HL-60/S4 treated with retinoic acid at 250 ng/mL for 4 days and 3 days (cell line): ENCODE results near the gene RGS9BP.

Experiments
- in situ Hi-C: fragments of 300-500 bp; cut with MboI; formaldehyde crosslinking; loops from 2 replicates; pipeline ENCODE4 v1.7.0; 2022; ENCODE audit warnings: low sequenced_read_pairs

The RGS9BP gene

DNA sequence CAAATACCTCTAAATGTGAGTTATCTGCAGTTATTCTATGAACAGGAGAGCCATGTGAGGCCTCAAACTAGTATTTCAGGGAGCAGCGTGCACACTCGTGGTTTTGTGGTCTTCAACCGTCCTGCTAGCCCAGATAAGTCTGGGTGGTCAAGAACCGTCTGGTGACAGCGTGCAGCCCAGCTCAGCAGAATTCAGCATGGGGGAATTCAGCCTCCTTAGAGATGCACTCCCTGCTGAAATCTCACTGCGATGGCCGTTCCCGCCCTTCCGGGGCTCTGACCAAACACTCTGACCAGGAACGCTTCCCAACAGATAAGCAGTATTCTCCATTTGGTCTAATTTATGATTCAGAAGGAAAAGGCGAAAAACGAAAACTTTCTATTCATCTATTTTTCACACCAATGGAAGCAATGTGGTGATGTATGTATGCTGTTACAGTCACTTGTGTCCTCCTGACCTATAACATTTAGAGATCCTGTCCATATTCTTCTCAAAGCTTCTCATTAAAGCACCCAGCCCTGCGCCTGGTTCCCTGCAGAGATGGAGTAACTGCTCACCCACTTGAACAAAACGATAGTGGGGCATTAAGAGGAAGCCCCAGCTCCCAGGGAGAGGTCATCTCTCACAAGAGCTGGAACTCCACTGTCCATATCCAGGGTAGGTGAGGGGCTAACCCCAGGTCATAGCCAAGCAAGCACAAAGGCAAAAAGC, 3.6 kb upstream of the RGS9BP start:
- in situ Hi-C loops = no loop called here

DNA sequence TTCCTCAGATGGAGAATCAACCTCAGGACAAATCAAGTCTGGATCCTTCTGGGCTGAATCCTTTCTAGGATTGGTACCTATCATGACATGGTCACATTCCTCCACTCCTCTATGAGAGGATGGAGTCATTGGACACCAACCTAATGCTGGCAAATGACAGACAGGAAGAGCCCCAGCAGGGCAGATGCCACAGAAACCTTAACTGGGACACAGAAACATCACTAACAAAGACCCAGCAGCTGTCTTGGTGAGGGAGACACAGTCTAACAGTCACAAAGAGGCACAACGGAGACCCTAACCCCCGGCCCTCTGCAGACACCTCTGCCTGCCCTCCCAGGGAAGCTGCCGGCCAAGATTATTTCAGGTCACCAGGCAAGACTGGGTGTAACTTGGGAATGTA, 2.8 kb upstream of the RGS9BP start:
- in situ Hi-C loops = no loop called here

DNA sequence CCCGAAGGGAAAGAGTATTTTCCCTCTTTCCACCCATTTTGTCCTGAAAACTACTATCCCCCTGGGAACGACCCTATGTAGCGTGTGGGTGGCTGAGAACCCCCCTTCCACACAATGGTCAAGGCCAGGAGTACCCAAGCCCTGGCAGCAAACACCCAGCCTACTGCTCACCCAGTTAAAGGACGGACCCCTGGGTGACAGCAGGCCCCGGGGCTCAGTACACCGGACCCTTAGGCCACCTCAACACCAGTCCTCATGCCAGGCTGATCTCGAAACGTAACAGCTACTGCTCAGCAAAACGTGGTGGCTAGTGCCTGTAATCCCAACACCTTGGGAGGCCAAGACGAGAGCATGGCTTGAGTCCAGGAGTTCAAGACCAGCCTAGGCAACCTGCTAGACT, 2.1 kb upstream of the RGS9BP start:
- in situ Hi-C loops = no loop called here

DNA sequence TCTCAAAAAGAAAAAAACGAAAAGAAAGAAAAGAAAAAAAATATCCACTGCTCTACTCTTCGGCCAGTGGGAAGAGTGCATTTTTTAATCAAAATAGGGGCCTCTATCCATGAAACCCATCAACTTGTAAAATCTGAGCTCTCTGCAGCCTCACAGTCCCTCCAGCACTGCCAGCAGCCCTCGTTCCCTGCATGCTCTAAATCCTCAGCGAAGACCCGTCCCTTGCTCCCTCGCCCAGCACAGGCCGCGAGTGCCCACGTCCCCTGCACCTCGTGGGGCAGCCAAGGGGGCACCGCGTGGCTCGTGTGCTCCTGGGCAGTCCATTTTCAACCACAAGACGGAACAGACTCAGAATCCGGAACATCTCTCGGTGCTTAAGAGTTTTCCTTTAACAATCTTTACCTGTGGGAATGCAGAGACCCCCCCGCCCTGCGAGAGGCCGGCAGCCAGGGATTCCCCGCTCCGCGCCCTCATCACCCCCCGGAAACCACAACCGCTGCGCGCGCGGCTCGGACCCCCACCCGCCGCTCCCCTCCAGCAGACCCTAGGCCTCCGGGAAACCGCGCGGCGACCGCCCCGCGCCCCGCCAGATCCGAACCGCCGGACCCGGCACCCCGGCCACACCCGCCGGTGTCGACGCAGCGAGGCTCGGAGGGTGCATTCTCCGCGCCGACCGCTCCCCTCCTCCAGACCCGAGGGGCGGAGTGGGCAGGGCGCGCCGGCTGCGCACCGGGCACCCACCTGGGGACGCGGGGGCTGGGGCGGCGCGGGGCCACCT, 1.3 kb upstream of the RGS9BP start:
- in situ Hi-C loops = no loop called here

DNA sequence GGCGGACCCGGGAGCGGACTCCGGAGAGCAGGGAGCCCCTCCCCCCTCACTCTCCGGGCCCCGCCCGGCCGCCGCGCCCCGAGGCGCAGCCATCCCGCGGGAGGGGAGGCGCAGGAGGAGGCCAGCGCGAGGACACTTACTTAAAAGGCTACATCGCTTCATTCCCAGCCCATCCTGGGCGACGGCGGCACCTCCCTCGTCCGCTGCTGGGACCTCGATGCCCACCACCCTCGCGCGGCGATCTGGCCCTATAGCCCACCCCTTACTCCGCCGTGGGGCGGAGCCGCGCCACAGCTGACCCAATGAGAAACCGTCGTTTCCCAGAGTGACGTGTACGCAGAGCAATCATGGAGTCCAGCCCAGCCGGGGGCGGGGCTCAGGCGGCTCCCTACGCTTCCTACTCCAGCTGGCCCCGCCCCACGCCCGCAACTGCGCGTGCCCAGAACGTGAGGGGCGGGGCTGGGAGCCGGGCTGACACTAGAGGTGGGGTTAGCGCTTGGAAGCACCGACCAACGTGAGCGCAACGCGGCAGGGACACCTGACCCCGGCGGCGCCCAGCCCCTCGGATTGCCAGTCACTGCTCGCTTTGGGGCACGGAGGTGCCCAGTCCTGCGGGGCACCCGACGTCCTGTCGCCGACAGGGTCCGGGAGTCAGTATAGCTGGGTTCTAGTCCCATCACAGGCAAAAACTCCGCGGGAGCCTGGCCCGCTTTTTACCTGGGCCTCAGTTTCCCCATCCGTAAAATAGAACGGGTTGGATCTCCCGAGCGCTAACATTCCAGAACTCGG, 523 bp upstream of the RGS9BP start, which contains the start of gene ANKRD27:
Gene ANKRD27 (minus strand): TSS at position 250 of the 789 bp plus-strand sequence. CDS start 16,165 bp downstream, outside the sequence.
- in situ Hi-C loops = loop anchor here (25.0 kb wide), 1 partner anchor 437 kb away; no protein-coding TSS in a partner anchor

DNA sequence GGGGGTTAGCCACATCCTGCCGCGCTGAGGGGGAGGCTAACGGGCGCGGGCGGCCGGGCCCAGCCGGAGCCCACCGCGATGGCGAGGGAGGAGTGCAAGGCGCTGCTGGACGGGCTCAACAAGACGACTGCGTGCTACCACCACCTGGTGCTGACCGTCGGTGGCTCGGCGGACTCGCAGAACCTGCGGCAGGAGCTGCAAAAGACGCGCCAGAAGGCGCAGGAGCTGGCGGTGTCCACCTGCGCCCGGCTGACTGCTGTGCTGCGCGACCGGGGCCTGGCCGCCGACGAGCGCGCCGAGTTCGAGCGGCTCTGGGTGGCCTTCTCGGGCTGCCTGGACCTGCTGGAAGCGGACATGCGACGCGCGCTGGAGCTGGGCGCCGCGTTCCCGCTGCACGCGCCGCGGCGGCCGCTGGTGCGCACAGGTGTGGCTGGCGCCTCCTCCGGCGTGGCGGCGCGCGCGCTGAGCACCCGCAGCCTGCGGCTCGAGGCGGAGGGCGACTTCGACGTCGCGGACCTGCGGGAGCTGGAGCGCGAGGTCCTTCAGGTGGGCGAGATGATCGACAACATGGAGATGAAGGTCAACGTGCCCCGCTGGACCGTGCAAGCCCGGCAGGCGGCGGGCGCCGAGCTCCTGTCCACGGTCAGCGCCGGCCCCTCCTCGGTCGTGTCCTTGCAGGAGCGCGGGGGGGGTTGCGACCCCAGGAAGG, 692 bp downstream of the RGS9BP start:
- in situ Hi-C loops = loop anchor here (25.0 kb wide), 1 partner anchor 436 kb away; no protein-coding TSS in a partner anchor

DNA sequence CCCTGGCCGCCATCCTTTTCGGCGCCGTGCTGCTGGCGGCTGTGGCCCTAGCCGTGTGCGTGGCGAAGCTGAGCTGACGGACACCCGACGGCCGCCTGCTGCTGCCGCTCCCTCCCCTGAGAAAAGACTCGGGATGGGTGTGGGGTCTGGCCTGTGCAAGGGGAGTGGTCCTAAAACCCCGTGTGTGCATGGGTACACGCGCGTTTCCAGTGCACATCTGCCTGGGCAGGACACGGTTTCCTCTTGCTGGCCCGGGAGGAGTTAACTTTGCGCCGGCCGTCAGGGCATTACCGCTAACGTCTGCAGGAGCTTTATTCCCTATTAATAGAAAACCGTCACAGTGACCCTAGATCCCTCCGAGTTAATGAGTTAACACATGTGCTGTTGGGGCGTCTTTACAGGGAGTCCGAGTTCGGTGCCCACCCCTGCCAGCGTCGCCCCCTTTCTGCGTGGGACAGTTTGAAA, 1.3 kb downstream of the RGS9BP start:
- in situ Hi-C loops = loop anchor here (25.0 kb wide), 1 partner anchor 435 kb away; no protein-coding TSS in a partner anchor

DNA sequence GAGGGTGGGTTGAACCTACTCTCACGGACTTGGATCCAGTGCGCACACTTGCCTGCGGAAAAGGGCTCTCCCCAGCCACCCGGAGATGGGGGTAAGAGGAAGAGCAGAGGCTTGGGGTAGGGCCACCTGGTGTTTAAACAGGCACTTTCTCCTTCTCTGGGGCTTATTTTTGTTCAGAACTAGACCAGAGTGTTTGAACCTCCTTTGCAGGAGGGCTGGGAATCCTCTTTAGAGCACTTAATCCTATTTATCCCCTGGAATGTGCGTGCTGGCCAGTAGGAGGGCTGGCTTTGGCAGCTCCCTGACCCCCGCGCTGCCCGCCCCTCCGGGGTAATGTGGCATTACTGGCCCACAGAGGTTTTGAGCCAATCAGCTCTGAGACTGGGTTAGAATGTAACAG, 2.0 kb downstream of the RGS9BP start:
- in situ Hi-C loops = loop anchor here (25.0 kb wide), 1 partner anchor 435 kb away; no protein-coding TSS in a partner anchor

DNA sequence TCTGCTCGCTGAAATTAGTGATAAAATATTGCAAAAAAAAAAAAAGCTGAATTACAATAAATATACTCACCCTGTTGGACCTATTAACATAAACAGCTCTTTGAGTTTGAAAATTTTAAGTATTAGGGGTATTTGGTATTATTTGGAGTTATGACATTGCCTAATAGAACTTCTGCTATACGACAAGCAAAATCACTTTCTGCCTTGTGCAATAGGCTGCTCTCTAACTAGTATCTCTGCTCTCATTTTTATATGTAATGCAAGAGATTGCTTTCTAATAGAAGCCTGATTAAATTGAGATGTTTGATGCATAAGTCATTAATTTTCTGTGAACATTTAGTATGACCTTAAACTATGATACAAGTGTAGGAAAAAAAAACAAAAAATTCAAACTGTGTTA, 5.3 kb downstream of the RGS9BP start:
- in situ Hi-C loops = loop anchor here (25.0 kb wide), 1 partner anchor 431 kb away; no protein-coding TSS in a partner anchor

DNA sequence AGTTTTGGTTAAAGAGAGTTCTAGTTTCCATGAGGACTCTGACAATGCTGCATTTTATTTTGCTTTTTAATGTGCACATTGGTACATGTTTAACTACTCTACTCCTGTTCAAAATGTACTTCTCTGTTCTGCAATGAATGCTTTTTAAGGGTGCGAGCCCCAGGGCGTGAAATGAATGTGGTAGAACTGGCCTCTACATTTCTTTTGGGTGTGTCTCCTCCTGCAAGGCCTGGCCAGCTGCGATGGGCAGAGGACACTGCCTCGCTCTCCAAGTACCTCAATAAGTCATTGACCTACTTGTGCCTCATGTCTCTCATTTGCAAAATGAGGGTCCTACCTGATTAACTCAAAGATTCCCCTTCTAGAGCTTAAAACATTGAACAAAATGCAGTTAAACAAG, 6.7 kb downstream of the RGS9BP start:
- in situ Hi-C loops = loop anchor here (25.0 kb wide), 1 partner anchor 430 kb away; no protein-coding TSS in a partner anchor

DNA sequence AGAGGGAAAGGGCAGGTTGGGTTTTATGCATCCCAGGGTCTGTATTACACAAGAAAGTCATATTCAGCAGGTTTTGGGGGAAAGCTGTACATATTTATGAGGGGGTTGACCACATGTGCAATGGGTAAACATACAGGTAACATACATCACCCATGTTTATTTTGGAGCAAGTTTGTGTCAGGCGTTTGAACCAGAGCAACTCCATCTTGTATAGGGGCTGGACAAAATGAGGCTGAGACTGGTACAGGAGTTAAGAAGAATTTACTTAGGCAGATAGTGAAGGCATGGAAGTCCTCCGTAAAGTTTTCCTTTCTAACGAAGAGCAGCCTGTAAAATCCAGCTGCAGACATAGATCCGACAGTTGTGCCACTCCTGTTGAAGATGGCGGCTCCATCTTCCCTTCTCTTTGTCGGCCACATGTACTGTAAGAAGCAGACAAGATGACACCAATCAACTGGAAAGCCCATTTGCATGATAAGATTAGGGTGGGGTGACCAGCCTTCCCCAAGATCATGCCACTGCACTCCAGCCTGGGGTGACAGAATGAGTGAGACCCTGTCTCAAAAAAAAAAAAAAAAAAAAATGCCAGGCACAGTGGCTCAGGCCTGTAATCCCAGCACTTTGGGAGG, 11.3 kb downstream of the RGS9BP start:
- in situ Hi-C loops = loop anchor here (25.0 kb wide), 1 partner anchor 425 kb away; no protein-coding TSS in a partner anchor

DNA sequence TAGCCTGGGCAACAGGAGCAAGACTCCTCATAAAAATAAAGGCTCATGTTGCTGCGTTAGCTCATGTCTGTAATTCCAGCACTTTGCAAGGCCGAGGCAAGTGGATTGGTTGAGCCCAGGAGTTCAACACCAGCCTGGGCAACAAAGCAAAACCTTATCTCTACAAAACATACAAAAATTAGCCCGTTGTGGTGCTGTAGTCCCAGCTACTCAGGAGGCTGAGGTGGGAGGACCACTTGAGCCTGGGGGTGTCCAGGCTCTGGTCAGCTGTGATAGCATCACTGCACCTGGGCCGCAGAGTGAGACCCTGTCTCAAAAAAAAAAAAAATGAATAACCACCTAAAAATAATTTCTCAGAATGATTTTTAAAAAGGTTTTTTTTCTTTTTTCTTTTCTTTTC, 12.0 kb downstream of the RGS9BP start:
- in situ Hi-C loops = loop anchor here (25.0 kb wide), 1 partner anchor 425 kb away; no protein-coding TSS in a partner anchor

DNA sequence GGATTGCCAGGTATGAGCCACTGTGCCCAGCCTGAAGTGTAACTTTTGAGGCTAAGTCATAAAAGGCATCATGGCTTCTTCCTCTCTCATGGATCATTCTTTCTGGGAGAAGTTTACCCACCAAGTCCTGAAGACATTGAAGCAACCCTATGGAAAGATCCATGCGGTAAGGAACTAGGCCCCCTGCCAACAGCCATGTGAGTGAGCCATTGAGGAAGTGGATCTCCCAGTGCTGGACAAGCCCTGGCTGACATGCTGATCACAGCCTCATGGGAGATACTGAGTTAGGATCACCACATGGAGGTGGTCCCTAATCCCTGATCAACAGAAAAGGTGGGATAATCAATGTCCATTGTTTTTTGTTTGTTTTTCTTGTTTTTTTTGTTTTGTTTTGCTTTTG, 12.7 kb downstream of the RGS9BP start:
- in situ Hi-C loops = loop anchor here (25.0 kb wide), 1 partner anchor 424 kb away; no protein-coding TSS in a partner anchor

DNA sequence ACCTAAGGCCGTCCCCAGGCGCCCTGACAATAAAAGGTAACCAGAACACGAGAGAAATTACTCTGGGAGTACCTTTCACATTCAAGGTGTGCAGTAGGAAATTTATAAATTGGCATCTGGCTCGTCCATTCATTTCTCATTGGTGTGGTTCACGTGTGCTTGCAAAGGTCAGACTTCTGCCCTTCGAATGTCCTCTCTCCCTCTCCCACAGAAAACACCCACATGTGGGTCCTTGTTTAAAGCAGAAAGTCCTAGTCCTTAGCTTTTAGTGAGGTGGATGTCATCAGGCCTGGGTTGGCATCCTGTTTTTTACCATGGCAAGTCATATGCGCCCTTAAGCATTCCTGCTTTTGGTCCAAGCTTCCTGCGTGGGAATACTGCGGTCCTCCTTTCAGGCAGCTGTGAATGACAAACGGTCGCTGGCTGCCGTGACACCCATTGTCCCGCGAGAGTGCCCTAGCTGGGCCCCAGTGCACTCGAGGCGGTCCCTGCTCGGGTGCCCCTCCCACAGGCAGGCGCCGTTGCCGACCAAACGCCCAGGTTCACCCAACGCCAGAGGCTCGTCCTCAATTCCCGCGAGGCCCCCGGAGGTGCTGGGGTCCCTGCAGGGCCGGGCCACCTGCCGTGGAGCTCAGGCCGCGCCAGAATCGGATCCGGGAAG, 15.8 kb downstream of the RGS9BP start, which contains the start of gene NUDT19:
Gene NUDT19 (plus strand): TSS at position 531 of the 661 bp plus-strand sequence. CDS start 140 bp downstream, outside the sequence.
- in situ Hi-C loops = loop anchor here (25.0 kb wide), 1 partner anchor 421 kb away; no protein-coding TSS in a partner anchor

DNA sequence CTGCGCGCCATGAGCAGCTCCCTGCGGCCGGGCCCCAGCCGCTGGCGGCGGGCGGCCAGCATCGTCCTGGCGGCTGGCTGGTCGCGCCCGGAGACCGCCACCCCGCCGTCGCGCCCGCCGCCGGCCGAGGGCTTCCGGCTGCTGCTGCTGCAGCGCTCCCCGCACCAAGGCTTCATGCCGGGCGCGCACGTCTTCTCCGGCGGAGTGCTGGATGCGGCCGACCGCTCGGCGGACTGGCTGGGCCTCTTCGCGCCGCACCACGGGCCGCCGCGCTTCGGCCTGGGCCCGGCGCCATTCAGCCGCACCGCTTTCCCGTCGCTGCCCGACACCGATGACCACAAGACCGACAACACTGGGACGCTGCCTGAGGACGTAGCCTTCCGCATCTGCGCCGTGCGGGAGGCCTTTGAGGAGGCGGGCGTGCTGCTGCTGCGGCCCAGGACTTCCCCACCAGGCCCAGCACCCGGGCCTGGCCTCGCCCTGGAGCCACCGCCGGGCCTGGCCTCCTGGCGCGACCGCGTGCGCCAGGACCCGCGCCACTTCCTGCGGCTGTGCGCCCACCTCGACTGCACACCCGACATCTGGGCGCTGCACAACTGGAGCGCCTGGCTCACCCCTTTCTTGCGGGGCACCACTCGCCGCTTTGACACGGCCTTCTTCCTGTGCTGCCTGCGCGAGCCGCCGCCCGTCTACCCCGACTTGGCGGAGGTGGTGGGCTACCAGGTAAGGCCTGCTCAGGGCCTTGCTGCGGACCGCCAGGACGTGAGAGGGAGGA, 16.5 kb downstream of the RGS9BP start:
- in situ Hi-C loops = loop anchor here (25.0 kb wide), 1 partner anchor 420 kb away; no protein-coding TSS in a partner anchor

DNA sequence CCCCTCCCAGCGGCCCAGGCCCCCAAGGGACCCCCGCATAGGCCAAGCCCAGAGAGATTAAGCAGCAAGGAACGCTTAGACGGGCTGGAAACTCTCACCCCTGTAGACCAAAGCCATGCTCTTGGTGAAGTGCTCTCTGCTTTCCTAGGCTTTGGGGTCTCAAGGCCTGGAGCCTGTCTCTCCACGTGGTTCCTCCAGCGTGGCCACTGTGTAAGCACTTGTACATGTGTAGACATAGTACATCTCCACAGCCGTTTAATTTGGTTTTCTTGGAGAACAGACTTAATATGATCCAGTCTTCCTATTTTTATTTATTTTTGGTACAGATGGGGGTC, 17.0 kb downstream of the RGS9BP start:
- in situ Hi-C loops = loop anchor here (25.0 kb wide), 1 partner anchor 420 kb away; no protein-coding TSS in a partner anchor

DNA sequence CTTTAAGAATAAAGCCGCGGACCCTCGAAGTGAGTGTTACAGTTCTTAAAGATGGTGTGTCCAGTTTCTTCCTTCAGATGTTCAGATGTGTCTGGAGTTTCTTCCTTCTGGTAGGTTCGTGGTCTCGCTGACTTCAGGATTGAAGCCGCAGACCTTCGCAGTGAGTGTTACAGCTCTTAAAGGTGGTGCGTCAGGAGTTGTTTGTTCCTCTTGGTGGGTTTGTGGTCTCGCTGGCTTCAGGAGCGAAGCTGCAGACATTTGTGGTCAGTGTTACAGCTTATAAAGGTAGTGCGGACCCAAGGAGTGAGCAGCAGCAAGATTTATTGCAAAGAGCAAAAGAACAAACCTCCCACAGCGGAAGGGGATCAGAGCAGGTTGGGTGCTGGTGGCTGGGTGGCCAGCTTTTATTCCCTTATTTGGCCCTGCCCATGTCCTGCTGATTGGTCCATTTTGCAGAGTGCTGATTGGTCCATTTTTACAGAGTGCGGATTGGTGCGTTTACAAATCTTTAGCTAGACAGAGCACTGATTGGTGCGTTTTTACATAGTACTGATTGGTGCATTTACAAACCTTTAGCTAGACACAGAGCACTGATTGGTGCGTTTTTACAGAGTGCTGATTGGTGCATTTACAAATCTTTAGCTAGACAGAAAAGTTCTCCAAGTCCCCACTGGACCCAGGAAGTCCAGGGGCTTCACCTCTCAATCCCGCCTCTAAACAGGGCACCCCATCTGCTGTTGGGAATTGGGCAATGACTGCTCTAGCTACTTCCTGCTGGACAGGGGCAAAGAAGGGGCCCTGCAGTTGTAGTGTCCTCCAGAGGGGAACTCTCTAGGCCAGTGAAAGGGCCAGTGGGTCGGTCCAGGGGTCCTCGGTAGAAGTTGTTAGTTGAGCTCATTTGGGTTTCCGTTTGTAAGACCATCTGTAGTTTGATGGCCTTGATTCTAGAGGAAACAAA, 17.8 kb downstream of the RGS9BP start:
- in situ Hi-C loops = loop anchor here (25.0 kb wide), 1 partner anchor 419 kb away; no protein-coding TSS in a partner anchor
